GM13976 (cell line): Measurements from ENCODE around the gene BACH2.

ENCODE experiments used
- DNase-seq: peaks from one replicate; pipeline ENCODE4 v3.0.0; 2012; ENCODE audit warnings: low spot score
- CTCF ChIP-seq: IDR thresholded peaks from 2 replicates; pipeline ENCODE4 v1.5.1; 2012; ENCODE audit warnings: borderline replicate concordance, mild to moderate bottlenecking; ENCODE audit not compliant: insufficient read depth; ENCODE audit errors: extremely low read depth, missing control alignments, control extremely low read depth
- in situ Hi-C: fragments of 300-500 bp; cut with MboI; formaldehyde crosslinking; loops from one replicate; pipeline ENCODE4 v1.12.0; 2022; ENCODE audit warnings: low sequenced_read_pairs, mixed read lengths, inconsistent platforms; ENCODE audit not compliant: unreplicated experiment

The BACH2 gene

GRCh38 chr6:90003941-90004340 lies 292.7 kb downstream of the BACH2 start:
- in situ Hi-C loops: no loop called here
- no peak for DNase-seq
- no peak for TF ChIP-seq CTCF

- no peak for DNase-seq
- in situ Hi-C loops: no loop called here
- TF ChIP-seq CTCF: no peak
Measured at GRCh38 chr6:90003069-90003795, 293.4 kb downstream of the BACH2 start.

- in situ Hi-C loops: no loop called here
- no peak for TF ChIP-seq CTCF
- DNase-seq: no peak
Measured at GRCh38 chr6:90000864-90001731, 295.5 kb downstream of the BACH2 start.

GRCh38 chr6:89999945-90000825 lies 296.5 kb downstream of the BACH2 start:
- in situ Hi-C loops: no loop called here
- no peak for DNase-seq

GRCh38 chr6:89999154-89999553 lies 297.5 kb downstream of the BACH2 start:
- DNase-seq: no peak
- in situ Hi-C loops: no loop called here
- TF ChIP-seq CTCF: no peak

More at GRCh38 chr6:89999945-90000825, 296.5 kb downstream of the BACH2 start:
- TF ChIP-seq CTCF: no peak

GRCh38 chr6:89997456-89998445 lies 298.9 kb downstream of the BACH2 start:
- in situ Hi-C loops: no loop called here
- no peak for DNase-seq
- TF ChIP-seq CTCF: no peak
